CD4-positive, alpha-beta T cell (primary cell): ENCODE measurements around the gene KRTAP5-3. TPM values are rescaled to one million over a fixed set of nuclear protein-coding genes. Genes with fewer than 3 reads are reported as not detected.

Experiments used
- ATAC-seq: fragments of 200-7000 bp; cut with Tn5 transposase; one replicate; pipeline ENCODE4 v1.10.0; 2022; ENCODE audit warnings: mild to moderate bottlenecking; ENCODE audit not compliant: poor library complexity
- CTCF ChIA-PET: fragments of 350-600 bp; sonication (Branson Sonifier 250); formaldehyde crosslinking; loops from one replicate; lab custom pipeline; 2021; ENCODE audit warnings: antibody characterized with exemption, inconsistent platforms; lab: Charles Lee
- POLR2A ChIA-PET: fragments of 350-600 bp; sonication (Branson Sonifier 250); formaldehyde crosslinking; loops from one replicate; lab custom pipeline; 2021; ENCODE audit warnings: antibody characterized with exemption, inconsistent platforms; lab: Charles Lee
- DNase-seq, 14 experiments: peaks; one replicate each; pipeline ENCODE4 v3.0.0-alpha.2; 2013 to 2020; ENCODE audit warnings: mixed read lengths in 2 of 14
- H3K27ac ChIP-seq, 2 donors: one replicate each; pipeline versions ENCODE4 v1.5.1 to v1.7.0; 2013; ENCODE audit warnings: low read length in 2 of 2, low read depth in 1 of 2, mild to moderate bottlenecking in 1 of 2
- H3K27me3 ChIP-seq, 2 experiments: 1 replicate in 1 of 2; 2 replicates in 1 of 2; pipeline versions ENCODE4 v1.6.1 to v1.7.0; 2013; ENCODE audit warnings: low read length in 2 of 2, control low read depth in 1 of 2, mild to moderate bottlenecking in 1 of 2, moderate library complexity in 1 of 2; ENCODE audit not compliant: insufficient read depth in 2 of 2, control insufficient read depth in 1 of 2
- H3K36me3 ChIP-seq: one replicate; pipeline ENCODE4 v1.6.1; 2013; ENCODE audit warnings: low read length, control low read depth; ENCODE audit not compliant: insufficient read depth
- H3K4me1 ChIP-seq: one replicate; pipeline ENCODE4 v1.6.1; 2013; ENCODE audit warnings: low read length, control low read depth; ENCODE audit not compliant: insufficient read depth
- H3K4me3 ChIP-seq: one replicate; pipeline ENCODE4 v1.5.1; 2013; ENCODE audit warnings: mild to moderate bottlenecking, low read length, moderate library complexity
- H3K9me3 ChIP-seq, 2 experiments: 1 replicate in 1 of 2; 2 replicates in 1 of 2; pipeline versions ENCODE4 v1.6.1 to v1.7.0; 2013; ENCODE audit warnings: low read length in 2 of 2, mild to moderate bottlenecking in 2 of 2, control low read depth in 1 of 2, moderate library complexity in 1 of 2; ENCODE audit not compliant: control insufficient read depth in 1 of 2, insufficient read depth in 1 of 2
- H3K27ac Mint-ChIP-seq: one replicate; pipeline ENCODE4 v1.8.0; 2020; ENCODE audit warnings: mixed read lengths
- H3K27me3 Mint-ChIP-seq: one replicate; pipeline ENCODE4 v1.8.0; 2021; ENCODE audit warnings: mixed read lengths
- H3K36me3 Mint-ChIP-seq: one replicate; pipeline ENCODE4 v1.8.0; 2021; ENCODE audit warnings: low read depth, mixed read lengths
- H3K4me1 Mint-ChIP-seq: one replicate; pipeline ENCODE4 v1.8.0; 2021; ENCODE audit warnings: low read depth, mixed read lengths
- H3K4me3 Mint-ChIP-seq: one replicate; pipeline ENCODE4 v1.8.0; 2020; ENCODE audit warnings: mild to moderate bottlenecking, mixed read lengths
- H3K9me3 Mint-ChIP-seq: one replicate; pipeline ENCODE4 v1.8.0; 2020; ENCODE audit warnings: mixed read lengths
- intact Hi-C, 2 experiments: fragments of 100-400 bp; cut with DNase I in 1 of 2; cut with micrococcal nuclease in 1 of 2; formaldehyde crosslinking; loops; one replicate each; pipeline versions ENCODE4 v1.15.1 to v1.9.0; 2023 to 2025; cut with DNase I, micrococcal nuclease
- total RNA-seq, 174 experiments: library from RNA in 2 of 174; stranded (reverse) in 2 of 174; gene quantifications; one replicate each; pipeline ENCODE4 v1.2.3 and lab custom pipeline; 2021 to 2026
- TF ChIP-seq, protein P1 (sequence below): fragments of 200-600 bp; IDR thresholded peaks from one replicate; pipeline ENCODE4 v1.8.0; 2022; ENCODE audit warnings: antibody characterized with exemption, mild to moderate bottlenecking

KRTAP5-3 gene
- total RNA-seq, 2 experiments from 2014 or later, result not detected

DNA sequence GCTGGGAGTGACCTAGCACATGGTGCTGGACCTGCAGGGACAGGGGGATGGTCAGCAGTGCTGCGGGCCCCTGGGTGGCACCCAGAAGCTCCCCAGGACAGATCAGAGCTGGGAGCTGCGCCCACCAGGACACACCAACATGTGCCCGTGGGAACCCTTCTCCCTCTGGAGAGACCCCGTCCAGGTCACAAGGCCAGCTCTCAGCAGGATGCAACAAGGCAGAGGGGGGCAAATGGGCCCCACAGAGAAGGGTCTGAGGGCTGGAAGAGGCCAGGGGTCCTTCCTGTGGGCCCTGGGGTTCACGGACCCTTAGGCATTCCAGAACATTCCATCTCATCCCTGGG, 42.4 kb downstream of the KRTAP5-3 start:
- no peaks in the 10 kb centered on the region for H3K27me3 Mint-ChIP-seq
- no peak for ATAC-seq
- intact Hi-C loops, result no loop called here
- ChIA-PET POLR2A (no interaction called here), CTCF (interaction anchor here (2.8 kb wide), 1 partner anchor 9 kb away, joined by 18 read pairs; no protein-coding TSS in a partner anchor)
- Histone ChIP-seq H3K36me3 (no peaks in the 10 kb centered on the region), H3K4me3 (no peak overlapping the region), H3K9me3 (no peaks in the 10 kb centered on the region), H3K27me3 (no peaks in the 10 kb centered on the region), H3K4me1 (peaks cover 21% of the 10 kb centered on the region), H3K27ac (no peak overlapping the region)
- DNase-seq, result peak in 1 of 14 experiments; percentile 2
- H3K9me3 Mint-ChIP-seq, result no peaks in the 10 kb centered on the region
- no peak overlapping the region for H3K4me3 Mint-ChIP-seq
- H3K27ac Mint-ChIP-seq, result no peak overlapping the region
- peaks cover 6% of the 10 kb centered on the region for H3K36me3 Mint-ChIP-seq
- H3K4me1 Mint-ChIP-seq, result peaks cover 14% of the 10 kb centered on the region
- TF ChIP-seq, protein P1, sequence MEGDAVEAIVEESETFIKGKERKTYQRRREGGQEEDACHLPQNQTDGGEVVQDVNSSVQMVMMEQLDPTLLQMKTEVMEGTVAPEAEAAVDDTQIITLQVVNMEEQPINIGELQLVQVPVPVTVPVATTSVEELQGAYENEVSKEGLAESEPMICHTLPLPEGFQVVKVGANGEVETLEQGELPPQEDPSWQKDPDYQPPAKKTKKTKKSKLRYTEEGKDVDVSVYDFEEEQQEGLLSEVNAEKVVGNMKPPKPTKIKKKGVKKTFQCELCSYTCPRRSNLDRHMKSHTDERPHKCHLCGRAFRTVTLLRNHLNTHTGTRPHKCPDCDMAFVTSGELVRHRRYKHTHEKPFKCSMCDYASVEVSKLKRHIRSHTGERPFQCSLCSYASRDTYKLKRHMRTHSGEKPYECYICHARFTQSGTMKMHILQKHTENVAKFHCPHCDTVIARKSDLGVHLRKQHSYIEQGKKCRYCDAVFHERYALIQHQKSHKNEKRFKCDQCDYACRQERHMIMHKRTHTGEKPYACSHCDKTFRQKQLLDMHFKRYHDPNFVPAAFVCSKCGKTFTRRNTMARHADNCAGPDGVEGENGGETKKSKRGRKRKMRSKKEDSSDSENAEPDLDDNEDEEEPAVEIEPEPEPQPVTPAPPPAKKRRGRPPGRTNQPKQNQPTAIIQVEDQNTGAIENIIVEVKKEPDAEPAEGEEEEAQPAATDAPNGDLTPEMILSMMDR, result no peak

DNA sequence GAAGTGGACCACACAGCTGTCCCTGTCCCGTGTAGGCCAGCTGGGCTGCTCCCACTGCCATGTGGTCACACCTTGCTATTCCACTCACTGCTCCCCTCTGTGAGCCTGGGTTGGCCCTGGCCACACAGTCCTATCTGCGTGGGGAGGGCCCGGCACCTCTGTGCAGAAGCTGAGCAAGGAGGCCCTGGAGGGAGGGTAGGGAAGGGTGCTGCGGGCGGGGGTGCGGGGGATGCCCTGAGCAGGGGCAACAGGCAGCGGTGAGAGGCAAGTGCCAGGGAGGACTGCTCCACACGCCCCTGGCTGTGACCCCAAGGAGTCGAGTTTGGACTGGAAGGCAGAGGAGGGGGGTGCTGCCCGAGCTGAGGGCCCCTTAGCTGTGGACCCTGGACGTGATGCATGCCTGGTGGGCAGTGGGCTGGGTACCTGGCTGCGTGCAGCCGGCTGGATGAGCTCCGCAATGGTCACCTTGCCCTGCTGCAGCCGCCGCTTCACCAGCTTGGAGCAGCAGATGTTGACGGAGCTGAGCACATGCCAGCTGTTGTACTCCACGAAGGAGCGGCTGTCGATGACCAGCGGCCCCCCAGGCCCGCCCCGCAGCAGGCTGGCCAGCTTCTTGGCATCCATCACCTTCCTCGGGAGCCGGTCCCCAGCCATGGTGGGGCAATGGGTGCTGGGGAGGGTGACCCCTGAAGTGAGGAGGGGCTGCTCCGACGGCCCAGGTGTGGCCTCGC, 42.9 kb downstream of the KRTAP5-3 start:
- intact Hi-C loops, result no loop called here
- POLR2A ChIA-PET, result no interaction called here
- no peak overlapping the region for H3K4me3 ChIP-seq
- ATAC-seq (no peak), DNase-seq (peak in 3 of 14 experiments; percentile 6 to 30 (median 27))
- Mint-ChIP-seq H3K36me3 (peaks cover 6% of the 10 kb centered on the region), H3K4me3 (no peak overlapping the region), H3K9me3 (no peaks in the 10 kb centered on the region), H3K27me3 (no peaks in the 10 kb centered on the region), H3K4me1 (peaks cover 9% of the 10 kb centered on the region), H3K27ac (no peak overlapping the region)
- H3K4me1 ChIP-seq, result peaks cover 16% of the 10 kb centered on the region
- TF ChIP-seq, protein P1, result no peak
- no peaks in the 10 kb centered on the region for H3K36me3 ChIP-seq
- H3K9me3 ChIP-seq, result no peaks in the 10 kb centered on the region
- H3K27ac ChIP-seq, result no peak overlapping the region
- H3K27me3 ChIP-seq, result no peaks in the 10 kb centered on the region
- CTCF ChIA-PET, result interaction anchor here (1.5 to 2.8 kb wide), 2 partner anchors 9 to 18 kb away, joined by 5 to 18 read pairs; no protein-coding TSS in a partner anchor

DNA sequence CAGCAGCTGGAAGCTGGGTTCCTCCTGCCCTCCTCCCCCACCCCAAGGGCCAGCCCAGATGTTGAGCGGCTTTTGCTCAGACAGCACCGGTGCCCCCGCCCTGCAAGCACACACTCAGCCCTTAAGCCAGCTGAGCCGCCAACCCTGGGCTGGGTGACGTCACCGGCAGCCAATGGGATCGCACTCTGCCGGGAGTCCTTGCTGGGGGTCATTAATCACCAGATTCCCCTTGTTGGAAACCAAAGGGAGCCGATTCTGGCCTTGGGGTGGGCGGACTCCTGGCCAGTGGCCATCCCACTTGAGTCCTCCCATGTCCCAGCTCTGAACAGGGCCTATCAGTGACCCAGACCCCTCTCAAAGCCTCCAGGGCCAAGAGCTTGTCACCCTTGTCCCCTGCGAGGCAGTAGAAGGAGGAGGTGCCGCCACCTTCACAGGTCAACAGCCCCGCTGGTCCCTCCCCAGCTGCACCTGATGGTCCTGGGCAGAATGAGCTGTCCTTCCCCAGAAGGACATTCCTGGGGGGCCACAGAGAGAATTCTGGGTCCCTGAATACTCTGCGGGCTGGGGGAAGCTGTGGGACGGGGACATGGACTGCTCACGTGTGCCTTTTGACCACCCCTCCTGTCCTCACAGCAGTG, 43.6 kb downstream of the KRTAP5-3 start:
- Mint-ChIP-seq H3K36me3 (peaks cover 6% of the 10 kb centered on the region), H3K4me3 (no peak overlapping the region), H3K27ac (no peak overlapping the region), H3K27me3 (no peaks in the 10 kb centered on the region), H3K4me1 (peaks cover 5% of the 10 kb centered on the region), H3K9me3 (no peaks in the 10 kb centered on the region)
- Histone ChIP-seq H3K36me3 (no peaks in the 10 kb centered on the region), H3K27ac (no peak overlapping the region), H3K4me1 (peaks cover 10% of the 10 kb centered on the region), H3K4me3 (no peak overlapping the region), H3K9me3 (no peaks in the 10 kb centered on the region), H3K27me3 (no peaks in the 10 kb centered on the region)
- ChIA-PET CTCF (interaction anchor here (1.5 to 2.8 kb wide), 2 partner anchors 10 to 18 kb away, joined by 5 to 18 read pairs; no protein-coding TSS in a partner anchor), POLR2A (no interaction called here)
- peak; percentile 31 for ATAC-seq
- intact Hi-C loops, result no loop called here
- TF ChIP-seq, protein P1, result no peak
- peak in 3 of 14 experiments; percentile 41 to 60 (median 46) for DNase-seq
